ENCODE data around the gene ZSCAN18. TPM values are rescaled to one million over a fixed set of nuclear protein-coding genes. Genes with fewer than 3 reads are reported as not detected.

The ZSCAN18 gene
- polyA plus RNA-seq, 3 donors, result 1.1 to 4.1 (median 2.3) TPM

- H3K79me2 ChIP-seq (ENCODE audit: insufficient read depth, low read length), result no peaks in the 10 kb centered on the region
- no peak for TF ChIP-seq CTCF (IDR thresholded peaks at IDR 0.05)
- Mint-ChIP-seq H3K36me3 (peaks cover 9 to 31% of the 10 kb centered on the region in 2 donors), H3K4me1 (no peaks in the 10 kb centered on the region), H3K27me3 (ENCODE audit: low read depth in 3 of 3) (peaks cover 0 to 2% (median 1%) of the 10 kb centered on the region in 3 donors), H3K9me3 (peaks cover 65 to 98% (median 95%) of the 10 kb centered on the region in 7 donors), H3K27ac (no peak overlapping the region), H3K4me3 (no peak overlapping the region)
- intact Hi-C loops (cut with micrococcal nuclease), result no loop called here
- H2AFZ ChIP-seq (ENCODE audit: insufficient read depth, low read depth, low read length, poor library complexity, severe bottlenecking), result no peak overlapping the region
- H3K9ac ChIP-seq (ENCODE audit: insufficient read depth, low read length, poor library complexity, severe bottlenecking), result no peak overlapping the region
- no peaks in the 10 kb centered on the region for H3K27me3 ChIP-seq (ENCODE audit: control insufficient read depth in 2 of 2, insufficient read depth in 2 of 2, low read length in 2 of 2)
- peak overlapping the region in 1 of 3 experiments; percentile 30 for H3K4me3 ChIP-seq (replicated peaks in 1 of 3; ENCODE audit: low read depth in 2 of 3, low read length in 3 of 3)
- peaks cover 89 to 95% of the 10 kb centered on the region in 2 donors for H3K9me3 ChIP-seq (replicated peaks in 1 of 2; ENCODE audit: control insufficient read depth in 1 of 2, insufficient read depth in 1 of 2, low read length in 2 of 2)
- H4K20me1 ChIP-seq (ENCODE audit: insufficient read depth, low read length), result no peaks in the 10 kb centered on the region
- peaks cover 0 to 17% of the 10 kb centered on the region in 2 donors for H3K36me3 ChIP-seq (replicated peaks in 1 of 2; ENCODE audit: control insufficient read depth in 1 of 2, insufficient read depth in 2 of 2, low read length in 2 of 2)
- no peak for DNase-seq
- H3K4me1 ChIP-seq (ENCODE audit: control insufficient read depth in 1 of 2, insufficient read depth in 2 of 2, low read length in 2 of 2), result no peaks in the 10 kb centered on the region
- WGBS (ENCODE audit: insufficient coverage), result no CpG with 5 or more reads among the region's 15 CpGs
- H3K4me2 ChIP-seq (replicated peaks; ENCODE audit: extremely low read depth, low read length, poor library complexity, severe bottlenecking), result no peak overlapping the region
- H3K27ac ChIP-seq (ENCODE audit: low read depth in 1 of 2, low read length in 2 of 2), result no peak overlapping the region
Measured at GRCh38 chr19:58067240-58067912, 30.7 kb downstream of the ZSCAN18 start.

GRCh38 chr19:58063712-58064111 lies 34.3 kb downstream of the ZSCAN18 start:
- intact Hi-C loops (cut with micrococcal nuclease), result no loop called here
- TF ChIP-seq CTCF (IDR thresholded peaks at IDR 0.05), result no peak
- no peak overlapping the region for H2AFZ ChIP-seq (ENCODE audit: insufficient read depth, low read depth, low read length, poor library complexity, severe bottlenecking)
- H3K79me2 ChIP-seq (ENCODE audit: insufficient read depth, low read length), result no peaks in the 10 kb centered on the region
- peaks cover 9 to 41% of the 10 kb centered on the region in 2 donors for H3K36me3 Mint-ChIP-seq
- peaks cover 5 to 12% of the 10 kb centered on the region in 2 donors for H3K4me1 ChIP-seq (ENCODE audit: control insufficient read depth in 1 of 2, insufficient read depth in 2 of 2, low read length in 2 of 2)
- peaks cover 5% of the 10 kb centered on the region for H3K4me1 Mint-ChIP-seq
- peaks cover 0 to 7% (median 6%) of the 10 kb centered on the region in 3 donors for H3K27me3 Mint-ChIP-seq (ENCODE audit: low read depth in 3 of 3)
- H3K4me3 ChIP-seq (replicated peaks in 1 of 3; ENCODE audit: low read depth in 2 of 3, low read length in 3 of 3), result no peak overlapping the region
- no peak overlapping the region for H3K9ac ChIP-seq (ENCODE audit: insufficient read depth, low read length, poor library complexity, severe bottlenecking)
- peaks cover 86 to 90% of the 10 kb centered on the region in 2 donors for H3K9me3 ChIP-seq (replicated peaks in 1 of 2; ENCODE audit: control insufficient read depth in 1 of 2, insufficient read depth in 1 of 2, low read length in 2 of 2)
- H3K4me2 ChIP-seq (replicated peaks; ENCODE audit: extremely low read depth, low read length, poor library complexity, severe bottlenecking), result no peak overlapping the region
- no peak overlapping the region for H3K4me3 Mint-ChIP-seq
- no peak overlapping the region for H3K27ac Mint-ChIP-seq
- 100% methylated on average over 2 of the region's 3 CpGs for WGBS (ENCODE audit: insufficient coverage)
- DNase-seq, result no peak
- H4K20me1 ChIP-seq (ENCODE audit: insufficient read depth, low read length), result no peaks in the 10 kb centered on the region
- peaks cover 68 to 94% (median 92%) of the 10 kb centered on the region in 7 donors for H3K9me3 Mint-ChIP-seq
- H3K27ac ChIP-seq (ENCODE audit: low read depth in 1 of 2, low read length in 2 of 2), result no peak overlapping the region
- H3K27me3 ChIP-seq (ENCODE audit: control insufficient read depth in 2 of 2, insufficient read depth in 2 of 2, low read length in 2 of 2), result no peaks in the 10 kb centered on the region
- H3K36me3 ChIP-seq (replicated peaks in 1 of 2; ENCODE audit: control insufficient read depth in 1 of 2, insufficient read depth in 2 of 2, low read length in 2 of 2), result peaks cover 0 to 17% of the 10 kb centered on the region in 2 donors
